Measurements from ENCODE around the gene ZPBP.
"Not testable (repeated sequence)": the region's sequence is repeated elsewhere in the genome, so short reads cannot be mapped to it uniquely, and the experiment has no call there.

ZPBP gene

DNA sequence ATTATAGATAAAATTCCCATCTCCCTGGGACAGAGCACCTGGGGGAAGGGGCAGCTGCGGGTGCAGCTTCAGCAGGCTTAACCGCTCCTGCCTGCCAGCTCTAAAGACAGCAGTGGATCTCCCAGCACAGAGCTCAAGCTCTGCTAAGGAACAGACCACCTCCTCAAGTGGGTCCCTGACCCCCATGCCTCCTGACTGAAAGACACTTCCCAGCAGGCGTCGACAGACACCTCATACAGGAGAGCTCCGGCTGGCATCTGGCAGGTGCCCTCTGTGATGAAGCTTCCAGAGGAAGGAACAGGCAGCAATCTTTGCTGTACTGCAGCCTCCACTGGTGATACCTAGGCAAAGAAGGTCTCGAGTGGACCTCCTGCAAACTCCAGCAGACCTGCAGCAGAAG lies 51.9 kb downstream of the ZPBP start:
- not testable (repeated sequence) for DNase-seq (ENCODE audit: low read depth in 2 of 2)

DNA sequence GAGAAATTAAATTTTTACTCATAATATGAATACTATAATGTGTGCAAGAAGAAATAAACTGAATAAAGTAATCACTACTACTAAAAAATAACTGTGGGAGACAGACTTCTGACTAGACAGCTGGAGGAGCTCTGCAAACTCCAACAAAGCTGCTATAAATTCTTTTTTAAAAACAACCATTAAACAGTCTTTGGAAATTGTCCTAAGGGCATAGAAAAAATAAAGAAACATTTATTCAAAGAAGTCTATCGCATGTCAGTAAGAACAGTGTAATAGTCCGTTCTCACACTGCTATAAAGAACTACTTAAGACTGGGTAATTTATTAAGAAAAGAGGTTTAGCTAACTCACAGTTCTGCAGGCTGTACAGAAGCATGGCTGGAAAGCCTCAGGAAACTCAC lies 56.0 kb downstream of the ZPBP start:
- DNase-seq (ENCODE audit: low read depth in 2 of 2), result no peak

DNA sequence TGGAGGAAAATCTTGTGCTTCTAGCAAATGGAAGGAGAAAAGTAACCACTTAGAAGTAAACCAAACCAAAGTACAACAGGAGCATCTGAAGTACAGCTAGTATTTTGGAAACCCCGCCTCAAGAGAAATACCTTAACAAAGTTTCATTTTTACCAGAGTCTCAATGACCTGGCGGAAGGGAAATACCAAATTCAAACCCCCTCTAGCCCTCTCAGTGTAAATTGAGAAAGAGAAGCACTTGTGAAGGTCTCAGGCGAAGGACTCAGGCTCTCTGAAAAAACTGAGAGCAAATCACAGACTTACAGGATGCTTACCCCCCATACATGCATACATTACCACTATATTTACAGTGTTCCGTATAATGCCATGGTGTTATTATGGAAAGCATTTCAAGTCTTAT lies 70.1 kb downstream of the ZPBP start:
- no peak for DNase-seq (ENCODE audit: low read depth in 2 of 2)

DNA sequence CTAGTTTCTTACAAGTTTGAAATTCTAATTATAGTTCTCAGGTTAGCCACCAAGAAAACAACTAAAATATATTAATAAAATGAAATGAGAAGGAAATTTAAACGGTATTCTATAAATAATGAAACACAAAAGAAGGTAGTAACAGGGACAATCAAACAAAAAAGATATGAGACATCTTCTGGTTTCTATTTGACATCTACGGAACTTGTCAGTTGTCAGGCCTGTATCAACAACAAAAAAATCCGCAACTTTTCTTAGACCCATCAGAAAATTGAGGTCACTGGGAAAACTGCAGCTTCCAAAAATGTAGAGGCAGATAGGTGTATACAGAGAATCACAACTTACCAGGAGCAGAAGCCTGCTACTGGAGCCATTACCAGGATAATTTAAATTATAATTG lies 70.6 kb downstream of the ZPBP start:
- DNase-seq (ENCODE audit: low read depth in 2 of 2), result no peak

DNA sequence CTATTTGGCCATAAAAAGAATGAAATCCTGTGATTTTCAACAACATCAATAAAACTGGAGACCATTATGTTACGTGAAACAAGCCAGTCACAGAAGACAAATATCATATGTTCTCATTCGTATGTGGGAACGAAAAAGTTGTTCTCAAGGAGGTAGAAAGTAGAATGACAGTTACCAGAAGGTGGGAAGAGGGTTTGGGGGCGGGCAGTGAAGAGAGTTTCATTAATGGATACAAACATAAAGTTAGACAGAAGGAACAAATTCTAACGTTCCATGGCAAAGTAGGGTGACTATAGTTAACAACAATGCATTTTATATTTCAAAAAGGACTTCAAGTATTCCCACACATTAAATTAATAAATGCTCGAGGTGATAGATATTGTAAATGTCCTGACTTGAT lies 97.4 kb downstream of the ZPBP start:
- DNase-seq (ENCODE audit: low read depth in 2 of 2), result no peak

DNA sequence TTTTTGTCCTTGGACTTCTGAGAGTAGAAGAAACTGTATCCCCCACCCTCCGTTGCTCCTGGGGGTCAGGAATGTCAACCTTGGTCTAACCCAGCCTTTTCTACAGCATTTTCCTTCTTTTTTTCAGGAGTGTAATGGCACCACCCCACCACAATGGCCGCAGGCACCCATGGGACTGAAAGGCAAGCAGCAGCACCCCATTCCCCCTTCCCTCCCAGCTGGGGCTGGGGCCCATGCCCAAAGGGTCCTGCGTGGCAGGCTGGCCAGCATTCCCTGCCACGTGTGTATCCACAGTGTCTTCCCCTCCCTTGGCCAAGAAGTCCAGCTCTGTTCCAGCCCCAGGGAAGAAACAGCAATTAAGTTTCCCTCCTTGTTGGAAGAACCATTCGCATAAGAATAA lies 106.9 kb downstream of the ZPBP start:
- no peak for DNase-seq (ENCODE audit: low read depth in 2 of 2)

DNA sequence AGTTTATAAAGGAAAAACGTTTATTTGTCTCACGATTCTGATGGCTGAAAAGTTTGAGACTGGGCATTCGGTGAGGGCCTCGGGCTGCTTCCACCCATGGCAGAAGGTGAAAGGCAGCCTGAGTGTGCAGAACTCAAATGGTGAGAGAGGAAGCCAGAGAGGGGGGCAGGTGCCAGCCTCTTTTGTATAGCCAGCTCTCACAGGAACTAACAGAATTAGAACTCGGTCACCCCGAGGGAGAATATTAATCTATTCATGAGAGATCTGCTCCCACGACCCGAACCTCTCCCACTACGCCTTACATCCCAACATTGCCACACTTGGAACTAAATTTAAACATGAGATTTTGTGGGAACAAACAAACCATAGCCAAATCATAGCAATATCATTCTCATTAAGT lies 112.6 kb downstream of the ZPBP start:
- DNase-seq (ENCODE audit: low read depth in 2 of 2), result no peak

DNA sequence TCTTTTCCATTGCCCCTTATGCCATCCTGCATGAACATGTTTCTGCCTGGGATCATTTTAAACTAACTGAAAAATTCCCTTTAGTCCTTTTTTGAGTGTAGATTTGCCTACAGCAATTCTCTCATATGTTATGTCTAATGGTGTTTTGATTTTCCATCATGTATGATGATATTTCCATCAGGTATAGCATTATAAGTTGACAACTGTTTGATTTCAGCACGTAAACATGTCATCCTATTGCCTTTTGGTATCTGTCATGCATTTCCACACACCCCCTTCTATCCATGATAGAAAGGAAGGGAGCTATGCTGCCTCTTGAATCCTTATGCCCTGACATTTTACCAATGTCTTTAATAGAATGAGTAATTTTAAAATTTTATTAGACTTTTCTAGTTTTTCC lies 116.8 kb downstream of the ZPBP start:
- DNase-seq (ENCODE audit: low read depth in 2 of 2), result no peak

DNA sequence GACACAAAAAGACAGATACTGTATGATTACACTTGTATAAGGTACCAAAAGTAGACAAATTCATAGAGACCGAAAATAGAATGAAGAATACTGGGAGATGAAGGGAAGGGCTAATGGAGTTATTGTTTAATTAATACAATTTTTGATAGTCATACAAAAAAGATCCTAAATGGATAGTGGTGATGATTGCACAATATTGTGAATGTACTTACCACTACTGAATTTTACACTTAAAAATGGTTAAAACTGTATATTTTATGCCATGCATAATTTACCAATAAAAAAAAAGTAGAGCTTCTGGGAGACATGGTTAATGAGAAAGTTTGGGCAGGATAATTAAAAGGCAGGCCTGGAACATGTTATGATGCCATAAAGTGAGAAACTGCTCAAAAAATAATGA lies 119.0 kb downstream of the ZPBP start:
- no peak for DNase-seq (ENCODE audit: low read depth in 2 of 2)

DNA sequence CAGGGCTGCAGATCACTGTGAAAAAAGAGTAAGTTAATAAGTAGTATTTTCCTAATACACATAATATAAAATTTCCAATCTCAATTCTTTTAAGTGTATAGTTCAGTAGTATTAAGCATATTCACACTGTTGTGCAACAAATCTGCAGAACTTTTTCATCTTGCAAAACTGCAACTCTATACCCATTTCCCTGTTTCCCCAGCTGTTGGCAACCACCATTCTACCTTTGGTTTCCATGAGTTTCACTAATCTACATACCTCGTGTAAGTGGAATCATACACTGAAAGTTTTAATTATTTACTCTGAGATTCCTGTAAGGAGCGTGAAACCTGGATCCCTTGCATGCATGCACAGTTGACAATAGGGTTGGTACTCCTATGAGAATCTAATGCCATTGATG lies 155.4 kb downstream of the ZPBP start:
- no peak for DNase-seq (ENCODE audit: low read depth in 2 of 2)

DNA sequence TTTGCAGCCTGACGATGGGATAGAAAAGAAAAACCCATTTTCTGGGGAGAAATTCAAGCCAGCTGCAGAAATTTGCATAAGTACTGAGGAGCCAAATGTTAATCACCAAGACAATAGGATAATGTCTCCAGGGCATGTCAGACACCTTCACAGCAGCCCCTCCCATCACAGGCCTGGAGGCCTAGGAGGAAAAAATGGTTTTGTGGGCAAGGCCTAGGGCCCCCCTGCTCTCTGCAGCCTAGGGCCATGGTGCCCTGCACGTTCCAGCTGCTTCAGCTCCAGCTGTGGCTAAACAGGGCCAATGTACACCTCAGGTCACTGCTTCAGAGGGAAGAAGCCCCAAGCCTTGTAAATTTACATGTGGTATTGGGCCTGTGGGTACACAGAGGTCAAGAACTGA lies 161.4 kb downstream of the ZPBP start:
- DNase-seq (ENCODE audit: low read depth in 2 of 2), result no peak

DNA sequence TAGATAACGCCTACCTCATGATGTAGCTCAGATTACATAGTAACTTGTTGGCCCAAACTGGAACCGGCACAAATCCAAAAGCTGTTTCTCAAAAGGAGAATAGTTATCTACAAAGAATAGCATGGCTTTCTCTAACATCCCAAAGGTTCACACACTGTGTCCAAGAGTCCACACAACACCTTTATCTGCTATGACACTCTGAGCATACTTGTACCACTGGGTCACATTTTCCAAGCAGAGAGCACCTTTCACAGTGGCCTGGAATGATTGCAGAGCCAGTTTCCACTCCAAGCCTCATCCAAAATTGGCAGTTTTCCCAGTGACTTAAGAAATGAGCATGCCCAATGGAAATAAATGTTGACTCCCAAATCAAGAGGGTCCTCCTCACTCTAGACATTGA lies 164.3 kb downstream of the ZPBP start:
- no peak for DNase-seq (ENCODE audit: low read depth in 2 of 2)

DNA sequence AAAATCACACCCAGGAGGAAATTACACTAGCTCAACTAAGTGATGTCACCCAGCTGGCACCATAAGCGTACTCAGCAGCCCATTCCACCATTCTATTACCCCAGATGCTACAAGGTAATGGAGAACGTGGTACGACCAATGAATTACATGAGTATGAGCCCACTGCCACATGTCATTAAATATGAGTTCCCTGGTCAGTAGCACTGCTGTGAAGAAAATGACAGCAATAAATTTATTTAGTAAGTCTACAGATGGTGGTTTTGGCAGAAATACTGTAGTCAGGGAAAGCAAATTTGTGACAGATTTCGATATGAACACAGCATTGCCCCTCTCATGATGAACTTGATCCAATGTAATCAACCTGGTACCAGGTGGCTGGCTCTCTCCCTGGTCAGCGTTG lies 165.4 kb downstream of the ZPBP start:
- DNase-seq (ENCODE audit: low read depth in 2 of 2), result no peak

DNA sequence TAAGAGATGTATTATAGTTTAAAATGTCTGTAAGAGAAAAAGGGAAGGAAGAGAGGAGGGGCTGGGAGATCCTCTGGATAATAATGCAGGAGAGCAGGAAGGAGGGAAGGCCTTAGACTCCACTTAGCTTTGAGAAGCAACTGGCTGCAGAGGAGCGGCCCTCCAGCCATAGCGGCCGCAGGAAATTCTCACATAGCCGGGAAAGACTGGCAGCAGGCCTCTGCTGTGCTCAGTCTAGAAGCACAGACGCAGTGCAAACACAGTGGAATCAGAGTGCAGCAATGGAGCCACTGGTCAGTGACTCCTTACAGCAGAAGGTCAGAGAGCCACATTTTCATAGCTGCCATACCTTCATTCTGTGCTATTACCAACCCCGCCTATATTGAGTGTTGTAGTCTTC lies 166.3 kb downstream of the ZPBP start:
- no peak for DNase-seq (ENCODE audit: low read depth in 2 of 2)

DNA sequence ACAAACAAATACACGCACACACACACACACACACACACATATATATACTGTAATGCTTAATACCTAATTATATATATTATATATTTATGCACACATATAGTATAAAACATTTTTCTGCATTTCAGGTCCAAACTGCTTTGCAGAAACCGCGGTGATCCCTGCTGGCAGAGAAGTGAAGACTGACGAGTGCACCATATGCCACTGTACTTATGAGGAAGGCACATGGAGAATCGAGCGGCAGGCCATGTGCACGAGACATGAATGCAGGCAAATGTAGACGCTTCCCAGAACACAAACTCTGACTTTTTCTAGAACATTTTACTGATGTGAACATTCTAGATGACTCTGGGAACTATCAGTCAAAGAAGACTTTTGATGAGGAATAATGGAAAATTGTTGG lies 181.1 kb downstream of the ZPBP start:
- no peak for DNase-seq (ENCODE audit: low read depth in 2 of 2)

DNA sequence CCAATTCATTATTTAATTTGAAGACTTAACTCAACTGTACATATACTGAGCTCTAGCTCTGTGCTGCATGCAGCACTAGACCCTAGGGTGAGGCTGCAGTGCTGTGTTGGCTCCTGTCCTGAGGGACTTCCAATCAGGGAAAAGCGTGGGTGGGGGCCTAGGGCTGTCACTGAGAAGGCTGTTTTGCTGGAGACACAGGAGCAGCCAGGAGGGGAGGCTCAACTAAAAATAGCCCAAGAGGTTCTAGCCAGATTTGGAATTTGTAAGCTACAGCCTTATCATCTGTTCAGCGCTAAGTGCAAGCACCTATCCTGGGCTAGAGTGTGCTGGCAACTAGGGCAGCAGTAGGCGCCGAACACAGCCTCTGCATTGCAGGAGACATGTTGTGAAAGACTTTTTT lies 198.5 kb downstream of the ZPBP start:
- no peak for DNase-seq (ENCODE audit: low read depth in 2 of 2)

DNA sequence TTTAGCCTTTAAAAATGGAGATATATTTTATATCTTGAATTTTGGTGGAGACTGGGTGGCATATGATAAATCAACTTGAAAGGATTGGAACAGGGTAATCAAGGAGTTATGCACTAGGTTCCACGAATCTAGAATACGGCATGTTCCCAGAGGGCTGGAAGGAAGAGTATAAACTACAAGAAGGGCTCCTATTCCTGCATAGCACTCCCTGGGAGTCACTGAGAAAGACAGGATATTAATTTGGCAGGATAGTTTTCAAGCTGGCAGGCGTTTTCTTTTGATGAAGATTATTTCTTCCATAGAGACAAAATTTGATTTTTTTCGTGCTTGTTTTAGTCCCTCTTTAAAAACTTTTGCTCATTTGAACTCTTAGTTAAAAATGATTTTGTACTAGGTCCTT lies 199.9 kb downstream of the ZPBP start:
- DNase-seq (ENCODE audit: low read depth in 2 of 2), result no peak

DNA sequence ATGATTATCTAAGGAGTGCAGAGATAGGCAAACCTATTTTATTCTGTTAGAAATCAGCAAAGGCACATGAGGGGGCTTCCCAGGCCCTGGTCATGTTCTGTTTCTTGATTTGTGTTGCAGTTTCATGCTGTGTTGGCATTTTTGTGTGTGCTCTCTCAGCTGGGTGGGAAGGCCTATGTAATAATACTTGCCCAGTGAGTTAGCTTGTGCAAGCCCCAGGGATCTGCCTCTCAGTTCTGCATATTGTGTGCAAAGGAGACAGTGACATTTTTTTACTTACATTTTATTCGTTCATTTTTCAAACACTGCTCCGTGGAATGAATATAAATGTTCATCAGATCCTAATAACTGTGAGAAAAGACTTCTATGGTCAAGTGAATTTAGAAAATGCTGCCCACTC lies 200.6 kb downstream of the ZPBP start:
- DNase-seq (ENCODE audit: low read depth in 2 of 2), result no peak

Data from stimulated activated CD4-positive, alpha-beta T cell treated with anti-CD3 and anti-CD28 coated beads, Interleukin-1b, Interleukin-23, amount 100 ng/mL, for 1 hour (primary cell).